HL-60 (cell line): Measurements from ENCODE around the gene MAN2A1.

Experiments used
- DNase-seq, 2 experiments: peaks; one replicate each; pipeline ENCODE4 v3.0.0-alpha.2; 2010 to 2020; ENCODE audit warnings: low read depth in 1 of 2, low spot score in 1 of 2
- H3K27ac ChIP-seq: fragments of 250-450 bp; sonication (Bioruptor Pico); replicated peaks from 2 replicates; pipeline ENCODE4 v1.5.1; 2020; ENCODE audit warnings: mild to moderate bottlenecking, moderate library complexity
- H3K27me3 ChIP-seq: fragments of 250-450 bp; sonication (Bioruptor Pico); 2 replicates; pipeline ENCODE4 v1.5.1; 2021; ENCODE audit warnings: mild to moderate bottlenecking, moderate library complexity; ENCODE audit not compliant: insufficient read depth, poor library complexity, severe bottlenecking
- H3K4me3 ChIP-seq: replicated peaks from 2 replicates; pipeline ENCODE4 v1.5.1; 2011; ENCODE audit warnings: mild to moderate bottlenecking, control low read depth, low read length; ENCODE audit not compliant: insufficient read depth
- CTCF ChIP-seq: IDR thresholded peaks from one replicate; pipeline ENCODE4 v1.5.1; 2011; ENCODE audit warnings: low read length, control low read depth, inconsistent platforms; ENCODE audit not compliant: insufficient read depth
- GABPA ChIP-seq: IDR thresholded peaks from 2 replicates; pipeline ENCODE4 v1.6.1; 2012; ENCODE audit warnings: low read depth
- POLR2AphosphoS5 ChIP-seq: IDR thresholded peaks from 2 replicates; pipeline ENCODE4 v1.6.1; 2012; ENCODE audit warnings: low read depth
- REST ChIP-seq: IDR thresholded peaks from 2 replicates; pipeline ENCODE4 v1.6.1; 2012; ENCODE audit warnings: low read depth; ENCODE audit not compliant: insufficient replicate concordance
- SPI1 ChIP-seq: IDR thresholded peaks from 2 replicates; pipeline ENCODE4 v1.6.1; 2012; ENCODE audit warnings: low read depth, mild to moderate bottlenecking, borderline replicate concordance

Gene MAN2A1

GRCh38 chr5:109739741-109740728, 50.3 kb downstream of the MAN2A1 start:
- DNase-seq: no peak
- Histone ChIP-seq H3K27me3 (no peaks in the 10 kb centered on the region), H3K27ac (no peak overlapping the region), H3K4me3 (no peak overlapping the region)
- TF ChIP-seq POLR2AphosphoS5 (no peak), SPI1 (no peak), CTCF (no peak), REST (no peak), GABPA (no peak)

GRCh38 chr5:109740966-109741365, 51.2 kb downstream of the MAN2A1 start:
- Histone ChIP-seq H3K27me3 (no peaks in the 10 kb centered on the region), H3K4me3 (no peak overlapping the region), H3K27ac (no peak overlapping the region)
- no peak for DNase-seq
- TF ChIP-seq POLR2AphosphoS5: no peak
- TF ChIP-seq GABPA: no peak
- TF ChIP-seq SPI1: no peak
- no peak for TF ChIP-seq CTCF
- no peak for TF ChIP-seq REST

- H3K27ac ChIP-seq: no peak overlapping the region
- H3K4me3 ChIP-seq: no peak overlapping the region
- no peaks in the 10 kb centered on the region for H3K27me3 ChIP-seq
- TF ChIP-seq POLR2AphosphoS5: no peak
- no peak for DNase-seq
These were observed 51.7 kb downstream of the MAN2A1 start for GRCh38 chr5:109741390-109741789.

GRCh38 chr5:109743041-109743531, 53.4 kb downstream of the MAN2A1 start:
- no peak for DNase-seq
- no peak overlapping the region for H3K4me3 ChIP-seq
- H3K27ac ChIP-seq: no peak overlapping the region
- no peaks in the 10 kb centered on the region for H3K27me3 ChIP-seq
- TF ChIP-seq SPI1 (no peak), GABPA (no peak), REST (no peak), POLR2AphosphoS5 (no peak), CTCF (no peak)
